ENCODE data around the gene METTL1. TPM values are rescaled to one million over a fixed set of nuclear protein-coding genes. Genes with fewer than 3 reads are reported as not detected.
"Not testable (repeated sequence)": the region's sequence is repeated elsewhere in the genome, so short reads cannot be mapped to it uniquely, and the experiment has no call there.

Gene METTL1
- total and polyA plus RNA-seq, 9 donors: 5.7 to 48.6 (median 26.4) TPM

DNA sequence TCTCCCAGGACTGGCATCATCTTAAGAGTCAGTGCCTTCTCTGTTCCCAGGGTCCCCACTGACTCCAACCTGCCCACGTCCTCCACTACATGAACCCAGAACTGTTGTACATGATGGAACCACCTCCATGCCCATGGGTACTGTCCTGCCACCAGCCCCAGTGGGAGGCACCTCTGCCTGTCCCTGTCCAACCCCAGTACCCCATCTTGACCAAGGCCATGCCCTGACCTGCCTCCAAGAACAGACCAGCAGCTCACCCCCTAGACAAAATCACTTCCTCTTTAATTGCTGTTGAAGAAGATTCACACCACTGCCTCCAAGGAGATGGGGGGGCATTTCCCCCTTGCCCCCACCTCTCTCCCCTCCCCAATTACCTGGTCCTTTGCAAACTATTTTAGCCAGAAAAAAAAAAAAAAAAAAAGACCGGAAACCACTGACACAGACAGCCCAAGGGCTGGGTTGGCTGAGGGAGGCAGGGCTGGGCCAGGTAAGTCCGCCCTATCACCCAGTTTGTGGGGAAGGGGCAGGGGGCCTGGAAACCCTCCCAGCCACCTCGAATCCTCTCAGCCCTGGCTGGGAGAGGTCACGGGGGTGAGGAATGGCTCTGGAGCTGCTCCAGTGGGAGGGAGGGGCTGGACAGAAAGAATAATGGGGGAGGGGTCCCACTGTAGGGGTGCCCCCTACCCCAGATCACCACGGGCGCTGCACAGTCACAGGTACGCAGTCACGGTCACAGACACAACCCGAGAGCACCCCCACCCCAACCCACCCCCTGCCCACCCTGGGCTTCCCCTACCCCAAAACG is 46.8 kb downstream of the METTL1 start:
- intact Hi-C loops (cut with DNase I): no loop called here
- Histone ChIP-seq H3K36me3 (no peaks in the 10 kb centered on the region), H3K9me3 (no peaks in the 10 kb centered on the region), H3K4me3 (no peak overlapping the region), H3K4me1 (ENCODE audit: insufficient read depth) (peaks cover 7% of the 10 kb centered on the region), H3K27me3 (no peaks in the 10 kb centered on the region), H3K27ac (no peak overlapping the region)
- DNase-seq: peak in 1 of 5 donors; percentile 22
- TF ChIP-seq POLR2A (IDR thresholded peaks at IDR 0.05) (no peak), EP300 (IDR thresholded peaks at IDR 0.05) (no peak)
- WGBS, 3 donors: 35 to 50% (median 47%) methylated on average over 11 of the region's 11 CpGs

DNA sequence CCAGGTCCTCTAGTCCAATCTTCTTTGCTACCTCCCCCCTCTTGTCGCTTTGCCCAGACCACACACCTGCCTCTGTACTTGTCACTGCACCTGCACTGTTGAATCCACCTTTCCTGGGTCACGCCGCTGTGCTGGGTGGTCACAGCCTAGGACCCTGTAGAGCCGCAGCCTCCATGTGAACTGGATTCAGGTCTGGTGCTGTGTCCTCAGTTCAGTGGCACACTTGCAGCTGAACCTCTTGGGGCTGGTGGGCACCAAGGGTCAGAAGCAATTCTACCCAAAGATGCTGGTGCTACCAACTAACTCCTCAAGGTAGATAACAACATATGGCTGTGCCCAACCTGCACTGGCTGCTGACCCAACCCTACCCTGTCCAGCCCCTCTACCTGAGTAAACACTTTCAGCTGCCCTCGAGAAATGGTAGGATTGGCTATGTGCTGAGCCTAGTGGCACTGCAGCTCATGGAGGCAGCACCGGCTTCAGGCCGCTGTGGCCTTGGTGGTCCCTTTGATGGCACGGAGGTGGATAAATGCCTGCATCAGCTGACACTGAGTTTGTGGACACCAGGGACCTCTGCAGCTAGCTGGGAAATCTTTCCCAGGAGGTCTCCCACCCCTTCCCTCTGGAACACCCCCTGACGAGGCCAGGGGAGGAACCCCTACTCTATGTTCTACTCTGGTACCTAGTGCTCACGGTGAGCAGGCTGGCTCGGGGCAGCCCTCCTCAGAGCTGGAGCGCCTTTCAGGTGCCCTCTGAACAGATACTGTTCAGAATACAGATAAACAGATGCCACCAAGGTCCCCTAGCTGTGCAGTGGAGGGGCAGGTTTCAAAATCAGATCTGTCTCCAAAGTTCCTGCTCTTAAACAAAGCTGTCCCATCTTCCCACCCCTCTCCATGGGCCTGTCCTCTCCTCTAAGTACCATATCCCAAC is 47.6 kb downstream of the METTL1 start:
- Histone ChIP-seq H3K4me3 (no peak overlapping the region), H3K4me1 (ENCODE audit: insufficient read depth) (peaks cover 7% of the 10 kb centered on the region), H3K9me3 (no peaks in the 10 kb centered on the region), H3K36me3 (no peaks in the 10 kb centered on the region), H3K27me3 (no peaks in the 10 kb centered on the region), H3K27ac (no peak overlapping the region)
- intact Hi-C loops (cut with DNase I): no loop called here
- TF ChIP-seq POLR2A (IDR thresholded peaks at IDR 0.05) (no peak), CTCF (IDR thresholded peaks at IDR 0.05) (no peak), EP300 (IDR thresholded peaks at IDR 0.05) (no peak)
- no peak for DNase-seq
- WGBS, 3 donors: 73 to 89% (median 81%) methylated on average over 12 of the region's 12 CpGs

DNA sequence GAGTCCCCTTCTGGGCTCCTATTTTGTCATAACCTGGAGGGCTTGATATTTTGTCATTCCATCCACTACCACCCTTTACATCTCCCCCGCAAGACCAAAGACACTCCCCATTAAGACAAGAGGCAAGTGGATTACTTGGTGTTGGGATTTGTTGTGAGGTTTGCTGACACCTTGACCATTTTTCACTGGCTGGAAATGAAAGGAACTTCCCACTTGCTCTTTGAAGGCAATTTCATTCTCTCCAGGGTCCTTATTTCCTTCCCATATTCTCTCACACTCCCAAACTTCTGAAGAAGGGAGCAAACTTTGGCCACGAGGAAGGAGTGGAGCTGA is 48.3 kb downstream of the METTL1 start:
- no peak for DNase-seq
- TF ChIP-seq CTCF (IDR thresholded peaks at IDR 0.05) (no peak), POLR2A (IDR thresholded peaks at IDR 0.05) (no peak), EP300 (IDR thresholded peaks at IDR 0.05) (no peak)
- WGBS, 3 donors: 32 to 58% (median 43%) methylated on average over 2 of the region's 2 CpGs

DNA sequence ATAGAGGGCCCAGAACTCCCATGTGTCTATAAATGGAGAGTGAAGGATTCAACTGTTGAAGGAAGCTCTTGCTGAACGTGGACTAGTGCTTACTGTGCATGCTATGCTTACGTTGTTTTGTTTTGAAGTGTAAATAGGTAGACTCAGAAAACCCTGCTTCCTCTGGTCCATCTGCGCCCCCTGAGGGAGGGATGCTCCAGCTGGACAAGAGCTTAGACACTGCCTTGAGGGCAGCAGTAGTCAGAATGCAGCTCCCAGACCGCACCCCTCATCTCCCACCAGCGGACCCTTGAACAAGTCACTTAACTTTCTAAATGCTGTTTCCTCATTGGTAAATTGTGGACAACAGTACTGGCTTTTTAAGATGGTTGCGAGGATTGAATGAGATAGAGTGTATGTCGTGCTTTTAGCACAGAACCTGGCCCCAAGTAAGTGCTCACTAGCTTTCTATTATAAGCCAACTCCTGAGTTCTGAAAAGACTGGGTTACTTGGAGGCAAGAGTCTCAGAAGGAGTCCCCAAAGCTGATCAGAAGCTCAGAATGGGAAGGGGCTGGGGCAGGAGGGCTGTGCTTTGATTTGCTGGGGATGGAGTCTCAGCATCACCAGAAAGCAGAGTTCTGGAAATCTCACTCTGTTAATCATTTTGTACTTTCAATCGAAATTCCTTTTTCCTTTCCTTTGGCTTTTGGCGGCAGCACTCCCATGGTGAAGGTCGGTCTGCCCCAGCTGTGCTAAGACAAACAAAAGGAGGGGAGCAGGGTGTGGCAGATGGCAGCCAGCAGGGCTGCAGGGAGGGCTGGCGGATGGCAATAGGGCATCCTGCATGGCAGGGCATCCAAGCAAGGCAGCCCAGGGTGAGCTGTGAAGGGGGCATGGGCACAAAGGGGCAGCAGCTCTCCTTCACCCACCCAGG is 48.9 kb downstream of the METTL1 start:
- 31 to 43% (median 34%) methylated on average over 11 of the region's 11 CpGs for WGBS, 3 donors

More for the DNA sequence above, 48.3 kb downstream of the METTL1 start:
- H3K27me3 ChIP-seq: no peaks in the 10 kb centered on the region
- H3K4me3 ChIP-seq: no peak overlapping the region
- no peaks in the 10 kb centered on the region for H3K36me3 ChIP-seq
- H3K27ac ChIP-seq: no peak overlapping the region
- peaks cover 7% of the 10 kb centered on the region for H3K4me1 ChIP-seq (ENCODE audit: insufficient read depth)
- no peaks in the 10 kb centered on the region for H3K9me3 ChIP-seq
- intact Hi-C loops (cut with DNase I): no loop called here

DNA sequence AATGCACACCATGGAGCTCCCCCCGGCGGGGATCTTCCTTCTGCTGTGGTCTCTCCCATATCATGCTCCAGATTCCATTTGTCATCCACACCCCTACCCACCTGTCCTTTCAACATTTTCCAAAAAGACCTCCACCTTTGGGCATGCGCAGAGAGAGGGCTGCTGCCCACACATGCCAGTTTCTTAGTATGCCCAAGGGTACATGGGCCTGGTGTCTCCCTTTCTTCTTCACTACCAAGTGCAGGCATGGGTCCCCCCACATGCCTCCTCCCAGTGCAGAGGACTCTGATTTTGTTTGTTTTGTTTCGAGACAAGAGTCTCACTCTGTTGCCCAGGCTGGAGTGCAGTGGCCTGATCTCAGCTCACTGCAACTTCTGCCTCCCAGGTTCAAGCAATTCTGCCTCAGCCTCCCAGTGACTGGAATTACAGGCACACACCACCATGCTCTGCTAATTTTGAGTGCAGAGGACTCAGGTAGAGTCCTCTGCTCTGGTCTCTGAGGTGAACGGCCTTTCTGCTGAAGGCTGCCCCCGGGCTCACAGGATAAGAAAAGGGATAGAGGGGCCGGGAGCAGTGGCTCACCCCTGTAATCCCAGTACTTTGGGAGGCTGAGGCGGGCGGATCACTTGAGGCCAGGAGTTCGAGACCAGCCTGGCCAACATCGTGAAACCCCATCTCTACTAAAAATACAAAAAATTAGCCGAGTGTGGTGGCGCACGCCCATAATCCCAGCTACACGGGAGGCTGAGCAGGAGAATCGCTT is 49.9 kb downstream of the METTL1 start:
- H3K9me3 ChIP-seq; H3K27me3 ChIP-seq; DNase-seq; intact Hi-C loops (cut with DNase I); H3K4me3 ChIP-seq; H3K4me1 ChIP-seq (ENCODE audit: insufficient read depth); H3K36me3 ChIP-seq; H3K27ac ChIP-seq: not testable (repeated sequence)
- 92 to 94% (median 92%) methylated on average over 16 of the region's 16 CpGs for WGBS, 3 donors

More for the DNA sequence above, 48.9 kb downstream of the METTL1 start:
- TF ChIP-seq CTCF (IDR thresholded peaks at IDR 0.05) (no peak), EP300 (IDR thresholded peaks at IDR 0.05) (no peak)
- no peak overlapping the region for H3K27ac ChIP-seq
- peaks cover 7% of the 10 kb centered on the region for H3K4me1 ChIP-seq (ENCODE audit: insufficient read depth)
- DNase-seq: no peak
- H3K9me3 ChIP-seq: no peaks in the 10 kb centered on the region
- H3K4me3 ChIP-seq: no peak overlapping the region
- H3K36me3 ChIP-seq: no peaks in the 10 kb centered on the region
- H3K27me3 ChIP-seq: no peaks in the 10 kb centered on the region
- intact Hi-C loops (cut with DNase I): no loop called here

Data from ovary (tissue), 9 donors.